ENCODE measurements around the gene NPAS4. TPM values are rescaled to one million over a fixed set of nuclear protein-coding genes. Genes with fewer than 3 reads are reported as not detected.

The NPAS4 gene
- total RNA-seq, 2 donors from 2014 or later = not detected

DNA sequence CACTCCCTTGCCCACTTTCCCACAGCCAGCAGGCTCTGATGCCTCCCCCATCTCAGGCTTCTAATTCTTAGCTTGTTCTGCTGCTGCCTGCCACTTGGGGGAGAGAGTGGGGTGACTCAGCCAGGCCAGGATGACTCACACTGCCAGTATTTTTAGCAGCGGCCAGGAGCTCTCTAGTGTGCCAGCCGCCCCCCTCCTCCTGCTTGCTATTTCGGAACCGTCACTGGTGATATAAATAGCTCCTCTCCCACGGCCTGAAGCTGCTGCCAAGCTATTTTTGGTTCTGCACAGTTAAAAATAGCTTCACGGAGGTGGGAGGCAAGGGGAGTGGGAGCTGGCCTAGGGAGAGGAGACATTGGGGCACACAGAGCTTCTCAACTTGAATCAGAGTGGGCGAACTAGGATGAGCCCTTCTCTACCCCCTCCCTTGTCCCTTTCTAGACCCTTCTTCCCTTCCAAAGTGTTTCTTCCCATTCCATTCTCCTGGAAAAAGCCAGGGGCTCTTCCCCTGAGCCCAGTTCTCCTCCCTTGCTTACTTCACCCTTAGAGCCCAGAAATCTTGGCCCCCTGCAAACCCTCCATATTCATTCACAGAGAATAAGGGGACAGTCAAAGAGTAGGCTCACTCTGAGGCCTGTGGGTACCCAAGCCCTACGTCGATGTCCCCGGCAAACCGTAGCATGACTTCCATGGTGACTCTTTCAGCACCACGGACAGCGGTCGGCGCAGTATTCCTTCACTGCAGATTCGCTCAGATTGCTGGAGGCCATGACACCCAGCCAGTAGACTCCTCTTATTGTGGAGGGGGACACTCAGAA is 2.5 kb upstream of the NPAS4 start:
- peak; percentile 61 to 71 (median 64) for DNase-seq
- no peak overlapping the region for H3K27ac ChIP-seq
- ATAC-seq = peak; percentile 30
- no peaks in the 10 kb centered on the region for H3K36me3 ChIP-seq (replicated peaks in 1 of 2; ENCODE audit: insufficient read depth in 1 of 2, low read depth in 2 of 2)
- intact Hi-C loops (cut with DNase I) = no loop called here
- H3K4me3 ChIP-seq = no peak overlapping the region
- 4 to 12% methylated on average over 16 of the region's 16 CpGs for WGBS, 2 donors
- no peaks in the 10 kb centered on the region for H3K9me3 ChIP-seq
- no peaks in the 10 kb centered on the region for H3K27me3 ChIP-seq
- TF ChIP-seq POLR2A (IDR thresholded peaks at IDR 0.05) (no peak), CTCF (IDR thresholded peaks at IDR 0.05) (peak in 3 of 7 experiments; percentile 4 to 28 (median 25))
- H3K4me1 ChIP-seq = peaks cover 8% of the 10 kb centered on the region

DNA sequence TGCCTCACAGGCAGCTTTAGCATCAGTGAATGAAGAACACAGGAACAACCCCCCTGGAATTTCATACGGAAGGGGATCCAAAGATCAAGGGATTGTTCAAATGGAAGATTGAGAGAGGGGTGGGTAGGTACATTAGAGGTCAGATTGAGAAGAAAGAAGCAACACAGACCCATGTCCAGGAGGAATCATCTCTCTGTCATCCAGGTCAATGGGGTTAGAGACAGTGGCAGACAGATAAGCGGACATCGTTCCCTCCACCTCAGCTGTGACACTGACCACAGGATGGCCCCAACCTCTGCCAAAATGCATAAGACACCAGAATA is 1.9 kb upstream of the NPAS4 start:
- Histone ChIP-seq H3K27me3 (no peaks in the 10 kb centered on the region), H3K4me3 (no peak overlapping the region), H3K27ac (no peak overlapping the region), H3K4me1 (peaks cover 8% of the 10 kb centered on the region), H3K9me3 (no peaks in the 10 kb centered on the region), H3K36me3 (replicated peaks in 1 of 2; ENCODE audit: insufficient read depth in 1 of 2, low read depth in 2 of 2) (no peaks in the 10 kb centered on the region)
- WGBS, 2 donors = 44 to 46% methylated on average over 3 of the region's 3 CpGs
- TF ChIP-seq CTCF (IDR thresholded peaks at IDR 0.05) = no peak
- TF ChIP-seq POLR2A (IDR thresholded peaks at IDR 0.05) = no peak
- intact Hi-C loops (cut with DNase I) = no loop called here
- no peak for DNase-seq
- no peak for ATAC-seq

DNA sequence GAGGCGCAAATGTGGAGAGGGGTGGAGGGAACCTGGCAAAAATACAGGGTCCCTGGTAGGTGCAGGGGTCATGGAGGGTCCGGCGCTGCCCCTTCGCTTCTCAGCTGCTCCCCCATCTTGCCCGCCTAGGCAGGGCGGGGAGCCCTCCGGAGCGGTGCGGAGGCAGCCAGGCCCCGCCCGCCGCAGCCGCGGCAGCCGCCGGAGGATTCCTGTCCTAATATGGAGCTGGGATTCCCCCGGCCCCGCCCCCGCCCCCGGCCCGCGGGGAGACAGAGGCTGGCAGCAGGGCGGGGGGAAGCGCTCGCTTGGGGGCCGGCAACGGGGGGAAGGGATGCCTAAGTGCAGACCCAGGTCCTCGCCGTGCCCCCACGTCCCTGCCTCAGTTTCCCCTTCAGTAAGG is 1.0 kb upstream of the NPAS4 start:
- 3 to 6% methylated on average over 5 to 24 of the region's 30 CpGs for WGBS, 2 donors
- no peak for TF ChIP-seq CTCF (IDR thresholded peaks at IDR 0.05)
- TF ChIP-seq POLR2A (IDR thresholded peaks at IDR 0.05) = no peak
- intact Hi-C loops (cut with DNase I) = no loop called here
- H3K27me3 ChIP-seq = no peaks in the 10 kb centered on the region
- no peak for DNase-seq
- no peaks in the 10 kb centered on the region for H3K36me3 ChIP-seq (replicated peaks in 1 of 2; ENCODE audit: insufficient read depth in 1 of 2, low read depth in 2 of 2)
- H3K4me1 ChIP-seq = peaks cover 8% of the 10 kb centered on the region
- no peak overlapping the region for H3K4me3 ChIP-seq
- no peak overlapping the region for H3K27ac ChIP-seq
- no peak for ATAC-seq
- no peaks in the 10 kb centered on the region for H3K9me3 ChIP-seq

- no peak overlapping the region for H3K27ac ChIP-seq
Observed at GRCh38 chr11:66421492-66422205, 814 bp downstream of the NPAS4 start.

More at GRCh38 chr11:66421492-66422205, 814 bp downstream of the NPAS4 start:
- ATAC-seq = peak; percentile 97
- Histone ChIP-seq H3K36me3 (replicated peaks in 1 of 2; ENCODE audit: insufficient read depth in 1 of 2, low read depth in 2 of 2) (no peaks in the 10 kb centered on the region), H3K9me3 (no peaks in the 10 kb centered on the region), H3K4me1 (peaks cover 8% of the 10 kb centered on the region), H3K4me3 (no peak overlapping the region), H3K27me3 (no peaks in the 10 kb centered on the region)
- DNase-seq = peak; percentile 94 to 95 (median 94)
- intact Hi-C loops (cut with DNase I) = no loop called here
- WGBS, 2 donors = 9 to 19% methylated on average over 24 to 38 of the region's 38 CpGs
- TF ChIP-seq CTCF (IDR thresholded peaks at IDR 0.05) (peak in 1 of 7 experiments; percentile 17), POLR2A (IDR thresholded peaks at IDR 0.05) (peak in 1 of 3 donors; percentile 9)
